Middle frontal gyrus (tissue), 1 donor: Measurements from ENCODE around the gene ANKRD37.
A peak's percentile ranks its signal among the peaks of the same experiment; 100 is the strongest.

Experiments used
- DNase-seq: peaks from one replicate; pipeline ENCODE4 v3.0.0-alpha.2; 2015; ENCODE audit warnings: low spot score; ENCODE audit errors: extremely low spot score

Gene ANKRD37

GRCh38 chr4:185412412-185412811 lies 15.8 kb downstream of the ANKRD37 start:
- DNase-seq: no peak

- DNase-seq: no peak
Observed at GRCh38 chr4:185416955-185417354, 20.3 kb downstream of the ANKRD37 start.

- DNase-seq: no peak
Observed at GRCh38 chr4:185421366-185422124, 24.9 kb downstream of the ANKRD37 start.

GRCh38 chr4:185424905-185425646 lies 28.4 kb downstream of the ANKRD37 start:
- DNase-seq: no peak

- peak; percentile 72 for DNase-seq
Observed at GRCh38 chr4:185425647-185426352, 29.2 kb downstream of the ANKRD37 start, which contains the start of gene UFSP2. Gene UFSP2, minus strand, starts transcription at chr4:185425964. Its CDS starts 96 bp downstream, at chr4:185425868.

GRCh38 chr4:185426960-185427688 lies 30.5 kb downstream of the ANKRD37 start:
- DNase-seq: no peak

GRCh38 chr4:185429660-185430059 lies 33.0 kb downstream of the ANKRD37 start:
- no peak for DNase-seq

GRCh38 chr4:185435466-185435865 lies 38.8 kb downstream of the ANKRD37 start:
- no peak for DNase-seq

GRCh38 chr4:185437809-185438208 lies 41.2 kb downstream of the ANKRD37 start:
- no peak for DNase-seq

- no peak for DNase-seq
Observed at GRCh38 chr4:185441479-185441878, 44.8 kb downstream of the ANKRD37 start.

GRCh38 chr4:185445209-185445608 lies 48.6 kb downstream of the ANKRD37 start:
- no peak for DNase-seq
